HCT116 (cell line): ENCODE measurements around the gene PDE10A.

Experiments used
- EGR1 ChIP-seq: IDR thresholded peaks from 2 replicates; pipeline ENCODE4 v1.6.1; 2012; ENCODE audit warnings: low read depth
- EZH2 ChIP-seq: fragments of 200-600 bp; sonication (generic); IDR thresholded peaks from 2 replicates; pipeline ENCODE4 v1.6.1; 2017; ENCODE audit warnings: antibody characterized with exemption, mixed run types
- JUND ChIP-seq: IDR thresholded peaks from 2 replicates; pipeline ENCODE4 v1.6.1; 2012
- POLR2A ChIP-seq: IDR thresholded peaks from 2 replicates; pipeline ENCODE4 v1.7.0; 2011; ENCODE audit warnings: borderline replicate concordance; ENCODE audit not compliant: insufficient read depth, insufficient read length; ENCODE audit errors: extremely low read depth
- POLR2AphosphoS5 ChIP-seq: IDR thresholded peaks from 2 replicates; pipeline ENCODE4 v1.6.1; 2011; ENCODE audit warnings: mild to moderate bottlenecking, low read depth, low read length, moderate library complexity
- SIN3A ChIP-seq: IDR thresholded peaks from 2 replicates; pipeline ENCODE4 v1.6.1; 2012; ENCODE audit warnings: low read depth
- YY1 ChIP-seq: IDR thresholded peaks from 2 replicates; pipeline ENCODE4 v1.6.1; 2011; ENCODE audit warnings: low read length, low read depth, moderate library complexity, mild to moderate bottlenecking; ENCODE audit not compliant: insufficient replicate concordance; ENCODE audit errors: extremely low read depth
- ZFX ChIP-seq: fragments of 450-650 bp; IDR thresholded peaks from 2 replicates; pipeline ENCODE4 v1.6.1; 2017
- ZNF274 ChIP-seq: fragments of 200-500 bp; sonication (Bioruptor generic); IDR thresholded peaks from 2 replicates; pipeline ENCODE4 v1.6.1; 2014; ENCODE audit warnings: mild to moderate bottlenecking, low read depth, low read length, inconsistent platforms
- TF ChIP-seq, protein P1 (sequence below), 3 experiments: fragments of 200-600 bp in 1 of 3; sonication (generic) in 1 of 3; IDR thresholded peaks in 2 of 3; conservative IDR thresholded peaks in 1 of 3; 2 replicates each; pipeline ENCODE4 v1.5.1; 2012 to 2017; ENCODE audit warnings: low read depth in 2 of 3, low read length in 2 of 3, antibody characterized with exemption in 1 of 3, borderline replicate concordance in 1 of 3, control low read depth in 1 of 3, mild to moderate bottlenecking in 1 of 3, mixed read lengths in 1 of 3, mixed run types in 1 of 3, moderate library complexity in 1 of 3; ENCODE audit not compliant: insufficient read depth in 1 of 3

DNA sequence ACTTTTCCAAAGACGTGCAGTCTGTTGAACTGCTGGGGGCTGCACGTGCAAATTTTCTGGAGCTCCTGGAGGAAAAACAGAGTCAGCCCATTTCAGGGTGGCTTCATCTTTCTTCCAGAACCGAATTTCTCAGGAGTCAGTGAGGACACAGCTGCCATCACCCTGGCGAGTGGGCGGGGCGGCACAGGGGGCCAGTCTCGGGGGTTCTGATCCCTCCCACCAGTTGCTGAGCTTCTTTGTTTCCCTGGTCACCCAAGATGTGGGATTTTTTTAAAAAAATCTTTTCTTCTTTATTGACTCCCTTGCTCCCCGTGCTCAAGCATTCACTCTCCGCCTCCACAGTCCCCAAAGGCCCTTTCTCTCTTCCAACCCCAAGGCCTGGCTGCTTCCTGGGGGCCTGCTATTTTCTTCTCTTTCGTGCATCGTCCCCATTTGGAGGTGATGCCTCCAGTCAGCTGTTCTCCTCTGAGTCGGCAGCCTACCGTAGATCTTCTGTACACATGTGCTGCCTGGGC is 362.6 kb downstream of the PDE10A start:
- no peak for TF ChIP-seq JUND
- TF ChIP-seq, protein P1, sequence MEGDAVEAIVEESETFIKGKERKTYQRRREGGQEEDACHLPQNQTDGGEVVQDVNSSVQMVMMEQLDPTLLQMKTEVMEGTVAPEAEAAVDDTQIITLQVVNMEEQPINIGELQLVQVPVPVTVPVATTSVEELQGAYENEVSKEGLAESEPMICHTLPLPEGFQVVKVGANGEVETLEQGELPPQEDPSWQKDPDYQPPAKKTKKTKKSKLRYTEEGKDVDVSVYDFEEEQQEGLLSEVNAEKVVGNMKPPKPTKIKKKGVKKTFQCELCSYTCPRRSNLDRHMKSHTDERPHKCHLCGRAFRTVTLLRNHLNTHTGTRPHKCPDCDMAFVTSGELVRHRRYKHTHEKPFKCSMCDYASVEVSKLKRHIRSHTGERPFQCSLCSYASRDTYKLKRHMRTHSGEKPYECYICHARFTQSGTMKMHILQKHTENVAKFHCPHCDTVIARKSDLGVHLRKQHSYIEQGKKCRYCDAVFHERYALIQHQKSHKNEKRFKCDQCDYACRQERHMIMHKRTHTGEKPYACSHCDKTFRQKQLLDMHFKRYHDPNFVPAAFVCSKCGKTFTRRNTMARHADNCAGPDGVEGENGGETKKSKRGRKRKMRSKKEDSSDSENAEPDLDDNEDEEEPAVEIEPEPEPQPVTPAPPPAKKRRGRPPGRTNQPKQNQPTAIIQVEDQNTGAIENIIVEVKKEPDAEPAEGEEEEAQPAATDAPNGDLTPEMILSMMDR (IDR thresholded peaks at IDR 0.05 in 2 of 3, conservative IDR thresholded peaks at IDR 0.05 in 1 of 3; ENCODE audit: borderline replicate concordance in 1 of 3, insufficient read depth in 1 of 3, low read depth in 2 of 3, low read length in 2 of 3) = no peak
- no peak for TF ChIP-seq POLR2AphosphoS5
- TF ChIP-seq ZFX = no peak
- no peak for TF ChIP-seq EZH2
- no peak for TF ChIP-seq ZNF274
- TF ChIP-seq POLR2A = no peak
- TF ChIP-seq EGR1 = no peak
- TF ChIP-seq SIN3A = no peak
- no peak for TF ChIP-seq YY1
